GM12892 (cell line): Measurements from ENCODE around the gene PGBD5.

Source experiments
- POLR2A ChIP-seq: IDR thresholded peaks from 2 replicates; pipeline ENCODE4 v1.6.1; 2011; ENCODE audit warnings: low read depth, low read length, control low read depth
- POLR2AphosphoS5 ChIP-seq: IDR thresholded peaks from 2 replicates; pipeline ENCODE4 v1.6.1; 2011; ENCODE audit warnings: low read depth, low read length, control low read depth
- TAF1 ChIP-seq: IDR thresholded peaks from 2 replicates; pipeline ENCODE4 v1.6.1; 2011; ENCODE audit warnings: low read depth, mild to moderate bottlenecking, control low read depth, low read length, borderline replicate concordance

- no peak for TF ChIP-seq POLR2A
- no peak for TF ChIP-seq POLR2AphosphoS5
- TF ChIP-seq TAF1 = no peak
Measured at GRCh38 chr1:230377324-230377723, 48.8 kb downstream of the PGBD5 start.
